Measurements from ENCODE around the gene BRDT.

BRDT gene

DNA sequence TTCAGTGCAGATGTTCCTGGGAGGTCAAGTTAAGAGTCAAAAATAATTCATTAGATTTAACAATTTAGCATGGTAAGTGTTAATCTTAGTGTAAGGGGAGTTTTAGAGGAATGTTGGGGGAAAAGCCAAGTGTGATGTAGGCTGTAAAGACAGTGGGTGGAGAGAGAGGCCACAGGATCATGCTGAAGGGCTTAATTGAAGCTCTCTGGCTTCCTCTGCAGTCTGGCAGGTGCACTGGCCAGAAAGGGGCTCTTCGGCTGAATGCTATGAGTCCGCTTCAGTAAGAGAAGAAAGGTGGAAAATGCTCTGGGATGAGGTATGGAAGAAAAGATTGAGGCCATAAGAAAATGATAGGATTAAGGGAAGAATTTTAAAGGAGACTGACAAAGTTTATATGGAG lies 3.0 kb downstream of the BRDT start:
- Histone ChIP-seq H3K27ac (no peak overlapping the region), H3K9me3 (ENCODE audit: low read depth, low read length) (no peaks in the 10 kb centered on the region), H3K4me3 (no peak overlapping the region), H3K36me3 (ENCODE audit: insufficient read depth, low read length) (no peaks in the 10 kb centered on the region), H3K9ac (ENCODE audit: insufficient read length) (no peak overlapping the region)
- no peak for DNase-seq (ENCODE audit: low read depth, low spot score)
- TF ChIP-seq FOXP2 (optimal IDR thresholded peaks at IDR 0.05; ENCODE audit: control extremely low read depth, extremely low read length, insufficient read depth) (no peak), POLR2AphosphoS5 (IDR thresholded peaks at IDR 0.05; ENCODE audit: borderline replicate concordance, low read depth, low read length) (no peak), EZH2 (IDR thresholded peaks at IDR 0.05) (no peak)

DNA sequence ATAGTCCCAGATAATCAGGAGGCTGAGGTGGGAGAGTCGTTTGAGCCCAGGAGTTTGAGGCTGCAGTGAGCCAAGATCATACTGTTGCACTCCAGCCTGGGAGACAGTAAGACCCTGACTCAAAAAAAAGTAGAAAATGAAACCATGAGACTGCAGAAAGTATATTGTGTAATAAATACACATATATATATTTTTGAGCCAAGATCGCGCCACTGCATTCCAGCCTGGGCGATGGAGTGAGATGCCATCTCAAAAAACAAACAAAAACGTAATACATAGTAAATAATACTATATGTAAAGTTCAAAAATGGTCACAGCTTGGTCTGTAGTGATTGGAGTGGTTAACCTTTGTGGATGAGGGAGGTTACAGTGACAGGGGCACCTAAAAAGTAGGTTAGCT lies 9.7 kb downstream of the BRDT start:
- H3K4me3 ChIP-seq, result no peak overlapping the region
- no peak for DNase-seq (ENCODE audit: low read depth, low spot score)

GRCh38 chr1:91968334-91968733 lies 19.1 kb downstream of the BRDT start:
- Histone ChIP-seq H3K27ac (no peak overlapping the region), H3K4me3 (no peak overlapping the region), H3K9me3 (ENCODE audit: low read depth, low read length) (no peaks in the 10 kb centered on the region), H3K36me3 (ENCODE audit: insufficient read depth, low read length) (no peaks in the 10 kb centered on the region), H3K9ac (ENCODE audit: insufficient read length) (no peak overlapping the region)
- DNase-seq (ENCODE audit: low read depth, low spot score), result no peak
- TF ChIP-seq EZH2 (IDR thresholded peaks at IDR 0.05), result no peak
- no peak for TF ChIP-seq FOXP2 (optimal IDR thresholded peaks at IDR 0.05; ENCODE audit: control extremely low read depth, extremely low read length, insufficient read depth)
- TF ChIP-seq POLR2AphosphoS5 (IDR thresholded peaks at IDR 0.05; ENCODE audit: borderline replicate concordance, low read depth, low read length), result no peak

More for the DNA sequence above, 9.7 kb downstream of the BRDT start:
- TF ChIP-seq EZH2 (IDR thresholded peaks at IDR 0.05) (no peak), POLR2AphosphoS5 (IDR thresholded peaks at IDR 0.05; ENCODE audit: borderline replicate concordance, low read depth, low read length) (no peak)
- Histone ChIP-seq H3K36me3 (ENCODE audit: insufficient read depth, low read length) (no peaks in the 10 kb centered on the region), H3K9ac (ENCODE audit: insufficient read length) (no peak overlapping the region), H3K9me3 (ENCODE audit: low read depth, low read length) (no peaks in the 10 kb centered on the region), H3K27ac (no peak overlapping the region)

- Histone ChIP-seq H3K27ac (no peak overlapping the region), H3K36me3 (ENCODE audit: insufficient read depth, low read length) (no peaks in the 10 kb centered on the region), H3K9me3 (ENCODE audit: low read depth, low read length) (no peaks in the 10 kb centered on the region), H3K9ac (ENCODE audit: insufficient read length) (no peak overlapping the region), H3K4me3 (no peak overlapping the region)
- no peak for DNase-seq (ENCODE audit: low read depth, low spot score)
- TF ChIP-seq POLR2AphosphoS5 (IDR thresholded peaks at IDR 0.05; ENCODE audit: borderline replicate concordance, low read depth, low read length) (no peak), FOXP2 (optimal IDR thresholded peaks at IDR 0.05; ENCODE audit: control extremely low read depth, extremely low read length, insufficient read depth) (no peak), EZH2 (IDR thresholded peaks at IDR 0.05) (no peak)
Observed at GRCh38 chr1:91979383-91979782, 30.2 kb downstream of the BRDT start.

GRCh38 chr1:91980663-91981062 lies 31.5 kb downstream of the BRDT start:
- no peaks in the 10 kb centered on the region for H3K9me3 ChIP-seq (ENCODE audit: low read depth, low read length)
- H3K4me3 ChIP-seq, result no peak overlapping the region
- H3K9ac ChIP-seq (ENCODE audit: insufficient read length), result no peak overlapping the region
- no peak for TF ChIP-seq FOXP2 (optimal IDR thresholded peaks at IDR 0.05; ENCODE audit: control extremely low read depth, extremely low read length, insufficient read depth)
- TF ChIP-seq EZH2 (IDR thresholded peaks at IDR 0.05), result no peak
- no peak for TF ChIP-seq POLR2AphosphoS5 (IDR thresholded peaks at IDR 0.05; ENCODE audit: borderline replicate concordance, low read depth, low read length)
- DNase-seq (ENCODE audit: low read depth, low spot score), result no peak
- no peak overlapping the region for H3K27ac ChIP-seq
- no peaks in the 10 kb centered on the region for H3K36me3 ChIP-seq (ENCODE audit: insufficient read depth, low read length)

GRCh38 chr1:91981996-91982609 lies 32.9 kb downstream of the BRDT start:
- no peak overlapping the region for H3K9ac ChIP-seq (ENCODE audit: insufficient read length)
- H3K9me3 ChIP-seq (ENCODE audit: low read depth, low read length), result no peaks in the 10 kb centered on the region
- no peak overlapping the region for H3K27ac ChIP-seq
- no peak for DNase-seq (ENCODE audit: low read depth, low spot score)
- H3K4me3 ChIP-seq, result no peak overlapping the region
- no peak for TF ChIP-seq POLR2AphosphoS5 (IDR thresholded peaks at IDR 0.05; ENCODE audit: borderline replicate concordance, low read depth, low read length)
- no peaks in the 10 kb centered on the region for H3K36me3 ChIP-seq (ENCODE audit: insufficient read depth, low read length)

- TF ChIP-seq EZH2 (IDR thresholded peaks at IDR 0.05) (no peak), POLR2AphosphoS5 (IDR thresholded peaks at IDR 0.05; ENCODE audit: borderline replicate concordance, low read depth, low read length) (no peak), FOXP2 (optimal IDR thresholded peaks at IDR 0.05; ENCODE audit: control extremely low read depth, extremely low read length, insufficient read depth) (no peak)
- no peak for DNase-seq (ENCODE audit: low read depth, low spot score)
- H3K9me3 ChIP-seq (ENCODE audit: low read depth, low read length), result no peaks in the 10 kb centered on the region
- H3K27ac ChIP-seq, result no peak overlapping the region
- no peak overlapping the region for H3K4me3 ChIP-seq
- no peaks in the 10 kb centered on the region for H3K36me3 ChIP-seq (ENCODE audit: insufficient read depth, low read length)
- no peak overlapping the region for H3K9ac ChIP-seq (ENCODE audit: insufficient read length)
Observed at GRCh38 chr1:91993256-91993655, 44.1 kb downstream of the BRDT start.

GRCh38 chr1:91997607-91998195 lies 48.5 kb downstream of the BRDT start:
- H3K36me3 ChIP-seq (ENCODE audit: insufficient read depth, low read length), result no peaks in the 10 kb centered on the region
- no peak for TF ChIP-seq FOXP2 (optimal IDR thresholded peaks at IDR 0.05; ENCODE audit: control extremely low read depth, extremely low read length, insufficient read depth)
- TF ChIP-seq EZH2 (IDR thresholded peaks at IDR 0.05), result no peak
- no peak for TF ChIP-seq POLR2AphosphoS5 (IDR thresholded peaks at IDR 0.05; ENCODE audit: borderline replicate concordance, low read depth, low read length)
- peak; percentile 35 for DNase-seq (ENCODE audit: low read depth, low spot score)
- H3K9ac ChIP-seq (ENCODE audit: insufficient read length), result no peak overlapping the region
- H3K9me3 ChIP-seq (ENCODE audit: low read depth, low read length), result no peaks in the 10 kb centered on the region
- H3K4me3 ChIP-seq, result no peak overlapping the region
- no peak overlapping the region for H3K27ac ChIP-seq

DNA sequence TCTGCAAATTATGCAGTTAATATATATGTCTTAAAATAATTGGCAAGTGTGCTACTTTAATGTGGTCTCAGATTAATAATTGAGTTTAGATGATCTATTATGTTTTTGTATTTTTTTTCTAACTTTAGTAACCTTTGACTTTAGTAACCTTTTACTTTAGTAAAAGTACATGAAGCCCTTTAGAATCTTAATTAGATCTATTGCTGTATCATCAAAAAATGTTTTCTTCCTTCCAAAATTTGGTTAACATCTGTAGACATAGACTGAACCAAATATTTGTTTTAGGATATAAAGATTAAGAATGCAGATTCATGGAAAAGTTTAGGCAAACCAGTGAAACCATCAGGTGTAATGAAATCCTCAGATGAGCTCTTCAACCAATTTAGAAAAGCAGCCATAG lies 54.9 kb downstream of the BRDT start:
- no peaks in the 10 kb centered on the region for H3K9me3 ChIP-seq (ENCODE audit: low read depth, low read length)
- TF ChIP-seq POLR2AphosphoS5 (IDR thresholded peaks at IDR 0.05; ENCODE audit: borderline replicate concordance, low read depth, low read length) (no peak), EZH2 (IDR thresholded peaks at IDR 0.05) (no peak), FOXP2 (optimal IDR thresholded peaks at IDR 0.05; ENCODE audit: control extremely low read depth, extremely low read length, insufficient read depth) (no peak)
- no peak overlapping the region for H3K4me3 ChIP-seq
- H3K36me3 ChIP-seq (ENCODE audit: insufficient read depth, low read length), result no peaks in the 10 kb centered on the region
- no peak overlapping the region for H3K27ac ChIP-seq
- H3K9ac ChIP-seq (ENCODE audit: insufficient read length), result no peak overlapping the region
- no peak for DNase-seq (ENCODE audit: low read depth, low spot score)

All from SK-N-MC (cell line).